ENCODE data around the gene NAIP.
"Not testable (repeated sequence)": the region's sequence is repeated elsewhere in the genome, so short reads cannot be mapped to it uniquely, and the experiment has no call there.

The NAIP gene

GRCh38 chr5:71013575-71013974 lies 11.6 kb downstream of the NAIP start:
- DNase-seq = no peak
- TF ChIP-seq, protein P1, sequence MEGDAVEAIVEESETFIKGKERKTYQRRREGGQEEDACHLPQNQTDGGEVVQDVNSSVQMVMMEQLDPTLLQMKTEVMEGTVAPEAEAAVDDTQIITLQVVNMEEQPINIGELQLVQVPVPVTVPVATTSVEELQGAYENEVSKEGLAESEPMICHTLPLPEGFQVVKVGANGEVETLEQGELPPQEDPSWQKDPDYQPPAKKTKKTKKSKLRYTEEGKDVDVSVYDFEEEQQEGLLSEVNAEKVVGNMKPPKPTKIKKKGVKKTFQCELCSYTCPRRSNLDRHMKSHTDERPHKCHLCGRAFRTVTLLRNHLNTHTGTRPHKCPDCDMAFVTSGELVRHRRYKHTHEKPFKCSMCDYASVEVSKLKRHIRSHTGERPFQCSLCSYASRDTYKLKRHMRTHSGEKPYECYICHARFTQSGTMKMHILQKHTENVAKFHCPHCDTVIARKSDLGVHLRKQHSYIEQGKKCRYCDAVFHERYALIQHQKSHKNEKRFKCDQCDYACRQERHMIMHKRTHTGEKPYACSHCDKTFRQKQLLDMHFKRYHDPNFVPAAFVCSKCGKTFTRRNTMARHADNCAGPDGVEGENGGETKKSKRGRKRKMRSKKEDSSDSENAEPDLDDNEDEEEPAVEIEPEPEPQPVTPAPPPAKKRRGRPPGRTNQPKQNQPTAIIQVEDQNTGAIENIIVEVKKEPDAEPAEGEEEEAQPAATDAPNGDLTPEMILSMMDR (IDR thresholded peaks at IDR 0.05; ENCODE audit: low read depth, low read length, missing control alignments) = no peak
- Histone ChIP-seq H3K36me3 (replicated peaks) (no peaks in the 10 kb centered on the region), H3K4me3 (ENCODE audit: low read depth, low read length) (no peak overlapping the region), H3K27ac (no peak overlapping the region), H3K27me3 (replicated peaks) (no peaks in the 10 kb centered on the region)
- in situ Hi-C loops (cut with HindIII; ENCODE audit: low pct_ligation_motif_present, low sequenced_read_pairs) = no loop called here

- H3K36me3 ChIP-seq (replicated peaks) = no peaks in the 10 kb centered on the region
- no peak overlapping the region for H3K4me3 ChIP-seq (ENCODE audit: low read depth, low read length)
- in situ Hi-C loops (cut with HindIII; ENCODE audit: low pct_ligation_motif_present, low sequenced_read_pairs) = no loop called here
- no peak for DNase-seq
- TF ChIP-seq, protein P1 (IDR thresholded peaks at IDR 0.05; ENCODE audit: low read depth, low read length, missing control alignments) = no peak
- H3K27ac ChIP-seq = no peak overlapping the region
- H3K27me3 ChIP-seq (replicated peaks) = no peaks in the 10 kb centered on the region
Measured at GRCh38 chr5:71011194-71011792, 13.8 kb downstream of the NAIP start.

DNA sequence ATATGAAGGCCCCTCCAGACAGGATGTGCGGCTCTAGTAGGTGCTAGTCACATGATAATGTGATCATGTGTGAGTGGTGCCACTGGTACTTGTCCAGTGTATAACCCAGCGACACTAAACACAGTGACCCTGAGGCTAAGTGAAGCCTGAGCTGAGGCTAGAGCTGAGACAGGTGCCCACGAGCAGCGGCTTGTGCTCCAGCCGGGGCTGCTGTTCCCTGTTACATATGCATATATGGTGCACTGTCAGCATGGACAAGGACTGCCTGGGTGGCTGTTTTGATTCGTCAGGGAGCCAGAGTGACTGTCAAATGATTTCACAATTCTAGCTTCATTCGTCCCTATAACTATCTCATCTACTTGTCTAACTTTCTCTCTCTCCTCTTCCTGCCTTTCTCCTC lies 18.2 kb downstream of the NAIP start:
- in situ Hi-C loops (cut with HindIII; ENCODE audit: low pct_ligation_motif_present, low sequenced_read_pairs); H3K4me3 ChIP-seq (ENCODE audit: low read depth, low read length); H3K27me3 ChIP-seq (replicated peaks): not testable (repeated sequence)

GRCh38 chr5:70984882-70985281 lies 40.3 kb downstream of the NAIP start:
- H3K4me3 ChIP-seq (ENCODE audit: low read depth, low read length); DNase-seq; H3K27ac ChIP-seq; in situ Hi-C loops (cut with HindIII; ENCODE audit: low pct_ligation_motif_present, low sequenced_read_pairs); H3K36me3 ChIP-seq (replicated peaks); H3K27me3 ChIP-seq (replicated peaks): not testable (repeated sequence)

More for the DNA sequence above, 18.2 kb downstream of the NAIP start:
- not testable (repeated sequence) for H3K27ac ChIP-seq; H3K36me3 ChIP-seq (replicated peaks); DNase-seq

DNA sequence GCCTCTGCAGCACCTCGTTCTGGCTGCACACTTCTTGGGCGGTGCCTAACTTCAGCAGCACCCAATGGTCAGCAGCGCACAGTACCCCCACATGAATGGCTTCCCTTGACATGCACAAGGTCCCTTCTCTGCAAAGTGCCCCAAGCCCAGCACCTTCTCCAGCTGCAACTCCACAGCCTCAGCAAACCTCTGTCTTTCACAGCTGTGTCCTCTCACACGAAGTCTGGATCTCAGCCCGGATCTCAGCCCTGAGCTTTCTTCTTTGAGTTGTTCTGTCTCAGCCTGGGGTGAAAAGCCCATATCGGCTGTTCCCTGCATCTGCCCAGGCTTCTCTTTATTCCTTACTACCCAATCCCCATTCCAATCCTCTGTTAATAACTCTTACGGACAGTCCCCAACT lies 57.9 kb downstream of the NAIP start:
- DNase-seq; H3K4me3 ChIP-seq (ENCODE audit: low read depth, low read length); H3K36me3 ChIP-seq (replicated peaks); in situ Hi-C loops (cut with HindIII; ENCODE audit: low pct_ligation_motif_present, low sequenced_read_pairs); H3K27ac ChIP-seq; H3K27me3 ChIP-seq (replicated peaks): not testable (repeated sequence)

GRCh38 chr5:70964531-70964930 lies 60.6 kb downstream of the NAIP start:
- H3K27me3 ChIP-seq (replicated peaks); H3K4me3 ChIP-seq (ENCODE audit: low read depth, low read length); H3K27ac ChIP-seq; DNase-seq; H3K36me3 ChIP-seq (replicated peaks); in situ Hi-C loops (cut with HindIII; ENCODE audit: low pct_ligation_motif_present, low sequenced_read_pairs): not testable (repeated sequence)

DNA sequence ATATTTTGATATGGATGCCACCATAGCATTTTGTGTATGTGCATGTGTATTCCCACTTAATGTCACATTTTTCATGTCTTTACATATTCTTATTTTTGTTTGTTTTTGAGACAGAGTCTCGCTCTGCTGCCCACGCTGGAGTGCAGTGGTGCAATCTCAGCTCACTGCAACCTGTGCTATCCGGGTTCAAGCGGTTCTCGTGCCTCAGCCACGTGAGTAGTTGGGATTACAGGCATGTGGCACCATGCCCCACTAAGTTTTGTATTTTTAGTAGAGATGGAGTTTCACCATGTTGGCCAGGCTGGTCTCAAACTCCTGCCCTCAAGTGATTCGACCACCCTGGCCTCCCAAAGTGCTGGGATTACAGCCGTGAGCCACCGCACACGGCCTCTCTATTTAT lies 72.1 kb downstream of the NAIP start:
- DNase-seq; H3K36me3 ChIP-seq (replicated peaks); H3K27me3 ChIP-seq (replicated peaks); in situ Hi-C loops (cut with HindIII; ENCODE audit: low pct_ligation_motif_present, low sequenced_read_pairs); H3K4me3 ChIP-seq (ENCODE audit: low read depth, low read length); H3K27ac ChIP-seq: not testable (repeated sequence)

- H3K4me3 ChIP-seq (ENCODE audit: low read depth, low read length); DNase-seq; H3K27ac ChIP-seq; H3K36me3 ChIP-seq (replicated peaks); H3K27me3 ChIP-seq (replicated peaks); in situ Hi-C loops (cut with HindIII; ENCODE audit: low pct_ligation_motif_present, low sequenced_read_pairs): not testable (repeated sequence)
Measured at GRCh38 chr5:70932560-70932959, 92.6 kb downstream of the NAIP start.

DNA sequence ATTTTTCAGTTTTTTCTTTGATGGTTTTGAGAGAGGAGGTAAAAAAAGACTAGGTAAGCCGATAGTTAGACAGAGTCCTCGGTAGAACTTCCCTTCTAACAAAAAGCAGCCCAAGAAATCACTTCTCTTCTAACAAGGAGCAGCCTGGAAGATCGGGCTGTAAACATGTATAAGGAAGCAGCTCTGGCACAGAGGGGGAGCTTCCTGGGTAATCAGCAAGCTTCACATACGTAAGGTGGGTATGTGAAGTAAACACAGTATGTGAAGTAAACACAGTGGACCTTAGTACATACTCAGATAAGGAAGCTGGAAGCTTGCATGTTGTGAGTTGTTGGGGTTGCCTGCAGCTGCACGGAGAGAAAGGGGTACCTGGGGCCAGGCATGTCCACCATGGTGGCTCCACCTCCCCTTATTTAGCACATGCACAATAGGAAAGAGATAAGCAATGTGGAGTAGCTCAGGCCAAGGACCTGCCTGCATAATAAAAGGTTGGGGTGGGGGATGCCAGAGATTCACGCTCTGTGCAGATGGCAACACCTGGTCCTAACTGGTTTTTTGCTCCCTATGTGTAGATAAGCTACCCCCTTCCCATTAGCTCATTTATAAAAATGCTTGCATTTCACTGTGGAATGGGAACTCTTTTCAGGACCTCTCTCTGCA lies 93.3 kb downstream of the NAIP start:
- DNase-seq; H3K27me3 ChIP-seq (replicated peaks); H3K36me3 ChIP-seq (replicated peaks); in situ Hi-C loops (cut with HindIII; ENCODE audit: low pct_ligation_motif_present, low sequenced_read_pairs); H3K27ac ChIP-seq; H3K4me3 ChIP-seq (ENCODE audit: low read depth, low read length): not testable (repeated sequence)

DNA sequence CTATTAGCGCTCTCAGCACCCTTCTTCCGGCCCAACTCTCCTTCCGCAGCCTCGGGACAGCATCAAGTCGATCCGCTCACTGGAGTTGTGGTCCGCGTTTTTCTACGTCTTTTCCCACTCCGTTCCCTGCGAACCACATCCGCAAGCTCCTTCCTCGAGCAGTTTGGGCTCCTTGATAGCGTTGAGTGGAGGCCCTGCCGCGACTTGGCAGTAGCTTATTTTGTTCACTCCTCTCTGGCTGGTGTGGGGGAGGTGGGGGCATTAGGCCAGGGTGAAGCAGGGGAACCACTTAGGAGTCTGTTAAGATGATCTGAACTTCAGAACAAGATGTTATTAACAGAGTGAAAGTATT lies 100.0 kb downstream of the NAIP start:
- H3K27ac ChIP-seq; H3K4me3 ChIP-seq (ENCODE audit: low read depth, low read length); in situ Hi-C loops (cut with HindIII; ENCODE audit: low pct_ligation_motif_present, low sequenced_read_pairs); H3K36me3 ChIP-seq (replicated peaks); DNase-seq; H3K27me3 ChIP-seq (replicated peaks): not testable (repeated sequence)

Data from brain microvascular endothelial cell (primary cell).